ENCODE measurements around the gene DTNBP1.
"Not testable (repeated sequence)": the region's sequence is repeated elsewhere in the genome, so short reads cannot be mapped to it uniquely, and the experiment has no call there.

Gene DTNBP1

GRCh38 chr6:15553031-15553430 is 109.8 kb downstream of the DTNBP1 start:
- Mint-ChIP-seq H3K27me3 (no peaks in the 10 kb centered on the region), H3K9me3 (no peaks in the 10 kb centered on the region), H3K4me3 (no peak overlapping the region), H3K27ac (no peak overlapping the region), H3K4me1 (ENCODE audit: low read depth) (peaks cover 33% of the 10 kb centered on the region), H3K36me3 (ENCODE audit: low read depth) (peaks cover 8% of the 10 kb centered on the region)

- Mint-ChIP-seq H3K27me3 (no peaks in the 10 kb centered on the region), H3K9me3 (no peaks in the 10 kb centered on the region), H3K36me3 (ENCODE audit: low read depth) (peaks cover 9% of the 10 kb centered on the region), H3K4me1 (ENCODE audit: low read depth) (peaks cover 32% of the 10 kb centered on the region), H3K27ac (no peak overlapping the region), H3K4me3 (no peak overlapping the region)
These were observed 111.0 kb downstream of the DTNBP1 start for GRCh38 chr6:15551798-15552197.

- H3K9me3 Mint-ChIP-seq: no peaks in the 10 kb centered on the region
- no peak overlapping the region for H3K4me3 Mint-ChIP-seq
- no peaks in the 10 kb centered on the region for H3K27me3 Mint-ChIP-seq
- H3K4me1 Mint-ChIP-seq (ENCODE audit: low read depth): peaks cover 28% of the 10 kb centered on the region
- H3K27ac Mint-ChIP-seq: no peak overlapping the region
- H3K36me3 Mint-ChIP-seq (ENCODE audit: low read depth): peaks cover 10% of the 10 kb centered on the region
These were observed 111.6 kb downstream of the DTNBP1 start for GRCh38 chr6:15551262-15551661.

- Mint-ChIP-seq H3K27ac (no peak overlapping the region), H3K9me3 (no peaks in the 10 kb centered on the region), H3K4me1 (ENCODE audit: low read depth) (peaks cover 26% of the 10 kb centered on the region), H3K4me3 (no peak overlapping the region), H3K27me3 (no peaks in the 10 kb centered on the region), H3K36me3 (ENCODE audit: low read depth) (peaks cover 12% of the 10 kb centered on the region)
These were observed 112.2 kb downstream of the DTNBP1 start for GRCh38 chr6:15550546-15551123.

- Mint-ChIP-seq H3K27ac (no peak overlapping the region), H3K4me1 (ENCODE audit: low read depth) (peaks cover 23% of the 10 kb centered on the region), H3K9me3 (no peaks in the 10 kb centered on the region), H3K36me3 (ENCODE audit: low read depth) (peaks cover 18% of the 10 kb centered on the region), H3K27me3 (no peaks in the 10 kb centered on the region), H3K4me3 (no peak overlapping the region)
These were observed 113.5 kb downstream of the DTNBP1 start for GRCh38 chr6:15549371-15549770.

GRCh38 chr6:15547400-15547799 is 115.4 kb downstream of the DTNBP1 start:
- H3K4me3 Mint-ChIP-seq: no peak overlapping the region
- H3K9me3 Mint-ChIP-seq: peaks cover 8% of the 10 kb centered on the region
- no peak overlapping the region for H3K27ac Mint-ChIP-seq
- no peaks in the 10 kb centered on the region for H3K27me3 Mint-ChIP-seq
- H3K4me1 Mint-ChIP-seq (ENCODE audit: low read depth): peaks cover 24% of the 10 kb centered on the region
- H3K36me3 Mint-ChIP-seq (ENCODE audit: low read depth): peaks cover 27% of the 10 kb centered on the region

GRCh38 chr6:15546591-15546990 is 116.2 kb downstream of the DTNBP1 start:
- Mint-ChIP-seq H3K36me3 (ENCODE audit: low read depth) (peaks cover 27% of the 10 kb centered on the region), H3K27me3 (no peaks in the 10 kb centered on the region), H3K4me1 (ENCODE audit: low read depth) (peaks cover 18% of the 10 kb centered on the region), H3K9me3 (peaks cover 8% of the 10 kb centered on the region), H3K4me3 (no peak overlapping the region), H3K27ac (no peak overlapping the region)

GRCh38 chr6:15544321-15544900 is 118.4 kb downstream of the DTNBP1 start:
- H3K9me3 Mint-ChIP-seq: peaks cover 8% of the 10 kb centered on the region

GRCh38 chr6:15543332-15543917 is 119.4 kb downstream of the DTNBP1 start:
- H3K27me3 Mint-ChIP-seq, H3K9me3 Mint-ChIP-seq, H3K4me3 Mint-ChIP-seq, H3K27ac Mint-ChIP-seq: not testable (repeated sequence)
- Mint-ChIP-seq H3K36me3 (ENCODE audit: low read depth) (peaks cover 27% of the 10 kb centered on the region), H3K4me1 (ENCODE audit: low read depth) (peaks cover 11% of the 10 kb centered on the region)

More at GRCh38 chr6:15544321-15544900, 118.4 kb downstream of the DTNBP1 start:
- peaks cover 27% of the 10 kb centered on the region for H3K36me3 Mint-ChIP-seq (ENCODE audit: low read depth)
- no peaks in the 10 kb centered on the region for H3K27me3 Mint-ChIP-seq
- H3K4me3 Mint-ChIP-seq: no peak overlapping the region
- H3K27ac Mint-ChIP-seq: no peak overlapping the region
- H3K4me1 Mint-ChIP-seq (ENCODE audit: low read depth): peaks cover 11% of the 10 kb centered on the region

GRCh38 chr6:15539722-15540270 is 123.0 kb downstream of the DTNBP1 start:
- H3K9me3 Mint-ChIP-seq: peaks cover 8% of the 10 kb centered on the region
- no peaks in the 10 kb centered on the region for H3K27me3 Mint-ChIP-seq
- H3K4me3 Mint-ChIP-seq: no peak overlapping the region
- peaks cover 20% of the 10 kb centered on the region for H3K36me3 Mint-ChIP-seq (ENCODE audit: low read depth)
- peaks cover 15% of the 10 kb centered on the region for H3K4me1 Mint-ChIP-seq (ENCODE audit: low read depth)
- no peak overlapping the region for H3K27ac Mint-ChIP-seq

- no peak overlapping the region for H3K4me3 Mint-ChIP-seq
- H3K9me3 Mint-ChIP-seq: peaks cover 5% of the 10 kb centered on the region
- peaks cover 15% of the 10 kb centered on the region for H3K4me1 Mint-ChIP-seq (ENCODE audit: low read depth)
- H3K36me3 Mint-ChIP-seq (ENCODE audit: low read depth): peaks cover 16% of the 10 kb centered on the region
- no peaks in the 10 kb centered on the region for H3K27me3 Mint-ChIP-seq
- no peak overlapping the region for H3K27ac Mint-ChIP-seq
These were observed 123.9 kb downstream of the DTNBP1 start for GRCh38 chr6:15538766-15539495.

GRCh38 chr6:15538106-15538505 is 124.7 kb downstream of the DTNBP1 start:
- Mint-ChIP-seq H3K27ac (no peak overlapping the region), H3K4me1 (ENCODE audit: low read depth) (peaks cover 11% of the 10 kb centered on the region), H3K36me3 (ENCODE audit: low read depth) (peaks cover 18% of the 10 kb centered on the region)

GRCh38 chr6:15536198-15536955 is 126.5 kb downstream of the DTNBP1 start:
- H3K4me3 Mint-ChIP-seq: no peak overlapping the region
- no peak overlapping the region for H3K27ac Mint-ChIP-seq
- H3K27me3 Mint-ChIP-seq: no peaks in the 10 kb centered on the region
- peaks cover 29% of the 10 kb centered on the region for H3K36me3 Mint-ChIP-seq (ENCODE audit: low read depth)
- H3K4me1 Mint-ChIP-seq (ENCODE audit: low read depth): peaks cover 8% of the 10 kb centered on the region
- no peaks in the 10 kb centered on the region for H3K9me3 Mint-ChIP-seq

More at GRCh38 chr6:15538106-15538505, 124.7 kb downstream of the DTNBP1 start:
- no peaks in the 10 kb centered on the region for H3K9me3 Mint-ChIP-seq
- no peaks in the 10 kb centered on the region for H3K27me3 Mint-ChIP-seq
- H3K4me3 Mint-ChIP-seq: no peak overlapping the region

GRCh38 chr6:15535495-15536197 is 127.2 kb downstream of the DTNBP1 start:
- no peaks in the 10 kb centered on the region for H3K9me3 Mint-ChIP-seq
- H3K4me1 Mint-ChIP-seq (ENCODE audit: low read depth): peaks cover 6% of the 10 kb centered on the region
- no peak overlapping the region for H3K27ac Mint-ChIP-seq
- H3K27me3 Mint-ChIP-seq: no peaks in the 10 kb centered on the region
- no peak overlapping the region for H3K4me3 Mint-ChIP-seq
- H3K36me3 Mint-ChIP-seq (ENCODE audit: low read depth): peaks cover 36% of the 10 kb centered on the region
